HG03469 (cell line): ENCODE data around the gene ARHGAP21.
"Not testable (repeated sequence)": the region's sequence is repeated elsewhere in the genome, so short reads cannot be mapped to it uniquely, and the experiment has no call there.

Source experiments
- ATAC-seq: cut with Tn5 transposase; IDR thresholded peaks from one replicate; pipeline ENCODE4 v1.9.1; 2021; ENCODE audit warnings: mild to moderate bottlenecking, moderate library complexity, moderate number of reproducible peaks; ENCODE audit not compliant: unreplicated experiment

ARHGAP21 gene

GRCh38 chr10:24685958-24686540 lies 37.6 kb downstream of the ARHGAP21 start:
- ATAC-seq = no peak

GRCh38 chr10:24683554-24683953 lies 40.1 kb downstream of the ARHGAP21 start:
- ATAC-seq = no peak

GRCh38 chr10:24681572-24682088 lies 42.1 kb downstream of the ARHGAP21 start:
- ATAC-seq = no peak

- no peak for ATAC-seq
Observed at GRCh38 chr10:24680647-24681524, 42.8 kb downstream of the ARHGAP21 start.

- no peak for ATAC-seq
Observed at GRCh38 chr10:24678757-24679156, 44.9 kb downstream of the ARHGAP21 start.

- ATAC-seq = no peak
Observed at GRCh38 chr10:24674892-24675632, 48.6 kb downstream of the ARHGAP21 start.

- ATAC-seq = no peak
Observed at GRCh38 chr10:24670964-24671670, 52.6 kb downstream of the ARHGAP21 start.

- ATAC-seq = no peak
Observed at GRCh38 chr10:24669285-24669852, 54.3 kb downstream of the ARHGAP21 start.

- no peak for ATAC-seq
Observed at GRCh38 chr10:24668247-24668646, 55.4 kb downstream of the ARHGAP21 start.

GRCh38 chr10:24664991-24665390 lies 58.7 kb downstream of the ARHGAP21 start:
- ATAC-seq = no peak

GRCh38 chr10:24661376-24661775 lies 62.3 kb downstream of the ARHGAP21 start:
- ATAC-seq = no peak

GRCh38 chr10:24658319-24658718 lies 65.4 kb downstream of the ARHGAP21 start:
- not testable (repeated sequence) for ATAC-seq

- not testable (repeated sequence) for ATAC-seq
Observed at GRCh38 chr10:24656326-24656725, 67.4 kb downstream of the ARHGAP21 start.

GRCh38 chr10:24652381-24652957 lies 71.2 kb downstream of the ARHGAP21 start:
- peak; percentile 90 for ATAC-seq

GRCh38 chr10:24651923-24652322 lies 71.8 kb downstream of the ARHGAP21 start:
- no peak for ATAC-seq

- ATAC-seq = no peak
Observed at GRCh38 chr10:24650669-24651391, 72.9 kb downstream of the ARHGAP21 start.

- no peak for ATAC-seq
Observed at GRCh38 chr10:24645784-24646183, 77.9 kb downstream of the ARHGAP21 start.

- no peak for ATAC-seq
Observed at GRCh38 chr10:24645022-24645421, 78.7 kb downstream of the ARHGAP21 start.

- ATAC-seq = no peak
Observed at GRCh38 chr10:24643679-24644209, 79.9 kb downstream of the ARHGAP21 start.
